GM18861 (cell line): ENCODE data around the gene RPS19BP1.
A peak's percentile ranks its signal among the peaks of the same experiment; 100 is the strongest.
"Not testable (repeated sequence)": the region's sequence is repeated elsewhere in the genome, so short reads cannot be mapped to it uniquely, and the experiment has no call there.

Experiments used
- ATAC-seq: cut with Tn5 transposase; IDR thresholded peaks from one replicate; pipeline ENCODE4 v1.9.1; 2021; ENCODE audit not compliant: unreplicated experiment

Gene RPS19BP1

DNA sequence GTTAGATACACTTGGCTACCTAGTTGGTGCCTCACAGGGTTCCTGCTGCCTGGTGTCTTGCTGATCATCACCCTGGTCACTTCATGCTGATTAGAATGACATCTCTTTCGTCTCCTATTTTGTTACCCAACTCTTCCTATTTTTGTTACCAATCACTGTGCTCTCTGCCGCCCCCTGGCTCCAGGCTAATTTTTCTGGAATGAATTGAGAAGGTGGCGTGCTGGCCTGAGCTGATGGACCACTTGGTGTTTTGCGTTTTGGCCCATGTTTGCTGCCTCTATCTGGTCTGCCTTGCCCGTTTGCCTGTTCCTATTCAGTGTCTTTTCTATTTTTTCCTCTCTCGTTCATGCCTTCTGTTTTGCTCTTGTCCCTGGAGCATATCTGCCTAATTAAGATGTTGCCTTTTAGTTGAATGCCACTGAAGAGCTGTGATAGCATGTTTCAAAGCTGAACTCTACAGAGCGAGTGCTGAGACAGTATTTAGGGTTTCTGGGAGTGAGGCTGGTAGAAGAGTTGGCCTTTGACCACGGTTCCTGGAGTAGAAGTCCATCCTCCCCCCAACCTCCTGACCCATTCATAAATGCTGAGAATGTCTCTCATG lies 18.1 kb downstream of the RPS19BP1 start:
- no peak for ATAC-seq

DNA sequence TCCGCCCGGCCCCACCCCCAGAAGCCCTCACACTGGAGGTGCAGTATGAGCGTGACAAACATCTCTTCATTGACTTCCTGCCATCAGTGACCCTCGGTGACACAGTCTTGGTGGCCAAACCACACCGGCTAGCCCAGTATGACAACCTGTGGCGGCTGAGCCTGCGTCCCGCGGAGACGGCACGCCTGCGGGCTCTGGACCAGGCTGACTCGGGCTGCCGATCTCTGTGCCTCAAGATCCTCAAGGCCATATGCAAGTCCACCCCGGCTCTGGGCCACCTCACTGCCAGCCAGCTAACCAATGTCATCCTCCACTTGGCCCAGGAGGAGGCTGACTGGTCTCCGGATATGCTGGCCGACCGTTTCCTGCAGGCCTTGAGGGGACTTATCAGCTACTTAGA lies 18.8 kb downstream of the RPS19BP1 start:
- ATAC-seq: no peak

DNA sequence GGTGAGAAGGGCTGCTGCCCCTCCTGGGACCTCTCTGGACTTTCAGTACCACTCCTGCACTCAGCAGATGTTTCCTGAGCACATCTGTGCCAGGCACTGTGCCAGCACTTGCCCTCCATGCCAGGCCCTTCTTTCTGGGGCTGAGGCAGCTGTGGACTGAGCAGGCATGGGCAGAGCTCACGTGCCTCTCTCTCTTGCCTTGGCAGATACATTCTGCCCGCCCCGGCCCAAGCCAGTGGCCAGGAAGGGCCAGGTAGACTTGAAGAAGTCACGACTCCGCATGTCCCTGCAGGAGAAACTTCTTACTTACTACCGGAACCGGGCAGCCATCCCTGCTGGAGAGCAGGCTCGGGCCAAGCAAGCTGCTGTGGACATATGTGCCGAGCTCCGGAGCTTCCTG lies 20.5 kb downstream of the RPS19BP1 start:
- no peak for ATAC-seq

DNA sequence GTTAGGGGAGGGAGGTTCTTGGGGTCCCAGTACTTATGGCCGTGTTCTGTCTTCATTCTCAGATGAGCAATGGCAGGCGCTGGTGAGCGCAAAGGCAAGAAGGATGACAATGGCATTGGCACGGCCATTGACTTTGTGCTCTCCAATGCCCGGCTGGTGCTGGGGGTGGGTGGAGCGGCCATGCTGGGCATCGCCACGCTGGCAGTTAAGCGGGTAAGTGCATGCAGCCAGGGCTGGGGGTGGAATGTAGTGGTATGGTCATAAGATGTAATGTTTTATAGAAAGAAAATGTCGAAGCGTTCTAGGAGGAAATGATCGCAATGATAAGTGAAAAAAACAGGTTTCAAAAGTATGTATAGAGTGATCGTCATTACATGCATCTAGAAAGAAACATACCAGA lies 21.3 kb downstream of the RPS19BP1 start:
- no peak for ATAC-seq

DNA sequence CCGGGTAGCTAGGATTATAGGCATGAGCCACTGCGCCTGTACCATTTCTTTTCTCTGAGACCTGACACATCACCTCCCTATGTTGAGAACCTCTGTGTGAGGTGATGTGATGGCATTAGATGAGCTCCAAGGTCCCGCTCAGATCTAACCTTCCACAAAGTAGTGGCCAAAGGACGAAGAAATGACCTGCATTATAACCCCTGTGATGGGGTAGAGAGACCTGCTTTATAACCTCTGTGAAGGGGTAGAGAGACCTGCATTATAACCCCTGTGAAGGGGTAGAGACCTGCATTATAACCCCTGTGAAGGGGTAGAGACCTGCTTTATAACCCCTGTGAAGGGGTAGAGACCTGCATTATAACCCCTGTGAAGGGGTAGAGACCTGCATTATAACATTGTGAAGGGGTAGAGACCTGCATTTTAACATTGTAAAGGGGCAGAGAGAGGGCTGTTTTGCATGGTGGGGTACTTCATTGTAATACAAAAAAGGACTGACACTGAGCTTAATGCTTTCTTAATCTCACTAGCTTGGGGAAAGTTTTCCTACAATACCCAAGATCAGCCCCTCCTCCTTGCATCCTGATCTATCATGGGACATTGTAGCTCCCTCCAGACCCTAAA lies 21.9 kb downstream of the RPS19BP1 start:
- no peak for ATAC-seq

DNA sequence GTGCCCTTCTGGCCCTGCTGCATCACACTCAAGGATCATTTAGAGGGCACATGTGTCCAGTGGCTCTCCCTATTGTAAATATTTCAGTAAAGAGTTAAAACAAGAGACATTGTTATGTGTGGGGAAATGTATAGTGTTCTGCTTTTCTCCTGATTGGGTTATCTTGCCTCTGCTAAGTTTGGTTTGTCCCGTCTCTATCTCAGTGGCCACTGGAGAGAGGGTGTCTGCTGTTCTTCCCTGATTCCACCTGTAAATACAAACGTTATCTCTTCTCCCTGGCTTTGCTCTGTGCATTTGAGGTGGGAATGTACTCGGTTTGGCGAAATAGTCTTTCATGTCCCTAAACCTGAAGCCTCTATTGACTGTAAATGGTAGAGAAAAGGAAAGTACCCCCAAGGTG lies 24.2 kb downstream of the RPS19BP1 start:
- no peak for ATAC-seq

DNA sequence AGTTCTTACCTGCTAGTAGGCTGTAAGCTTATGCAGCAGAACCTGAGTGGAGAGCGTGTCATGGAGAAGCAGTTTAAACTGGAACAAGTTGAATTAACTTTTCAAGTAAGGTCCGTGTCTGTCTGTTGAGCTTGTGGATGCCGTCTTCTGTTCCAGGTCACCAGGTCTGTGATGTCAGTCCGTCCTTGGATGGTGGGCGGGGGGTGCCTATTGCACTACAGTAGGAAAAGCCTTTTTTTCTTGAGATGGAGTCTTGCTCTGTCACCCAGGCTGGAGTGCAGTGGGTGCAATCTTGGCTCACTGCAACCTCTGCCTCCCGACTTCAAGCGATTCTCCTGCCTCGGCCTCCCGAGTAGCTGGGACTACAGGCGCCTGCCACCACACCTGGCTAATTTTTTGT lies 25.5 kb downstream of the RPS19BP1 start:
- ATAC-seq: not testable (repeated sequence)

DNA sequence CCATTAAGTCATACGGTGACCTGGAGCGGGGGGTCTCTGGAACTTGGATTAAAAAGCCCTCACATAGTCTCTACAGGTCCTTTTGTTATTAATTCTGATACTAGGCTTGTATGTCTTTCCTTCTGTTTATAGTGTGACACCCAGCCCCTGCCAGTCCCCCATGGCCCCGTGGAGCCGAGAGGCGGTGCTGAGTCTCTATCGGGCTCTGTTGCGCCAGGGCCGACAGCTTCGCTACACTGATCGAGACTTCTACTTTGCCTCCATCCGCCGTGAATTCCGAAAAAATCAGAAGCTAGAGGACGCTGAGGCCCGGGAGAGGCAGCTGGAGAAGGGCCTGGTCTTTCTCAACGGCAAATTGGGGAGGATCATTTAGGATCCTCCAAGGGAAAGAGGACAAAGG lies 28.5 kb downstream of the RPS19BP1 start:
- no peak for ATAC-seq

DNA sequence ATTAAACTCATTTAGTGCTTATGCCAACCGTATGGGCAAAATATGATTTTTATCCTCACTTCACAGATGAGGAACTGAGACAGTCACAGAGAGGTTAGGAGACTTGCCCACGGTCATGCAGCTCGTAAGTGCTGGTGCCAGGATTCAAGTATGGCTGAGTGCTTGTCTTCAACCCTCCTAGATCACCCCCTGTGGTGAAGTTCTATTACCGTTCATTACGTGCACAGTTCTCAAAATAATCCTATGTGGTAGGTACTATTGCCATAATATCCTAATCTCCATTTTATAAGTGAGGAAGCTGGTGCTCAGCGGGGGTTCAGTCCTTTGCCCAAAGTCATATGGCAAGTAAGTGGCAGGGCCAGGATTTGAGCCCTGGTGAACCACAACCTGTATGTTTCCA lies 28.9 kb downstream of the RPS19BP1 start:
- no peak for ATAC-seq

DNA sequence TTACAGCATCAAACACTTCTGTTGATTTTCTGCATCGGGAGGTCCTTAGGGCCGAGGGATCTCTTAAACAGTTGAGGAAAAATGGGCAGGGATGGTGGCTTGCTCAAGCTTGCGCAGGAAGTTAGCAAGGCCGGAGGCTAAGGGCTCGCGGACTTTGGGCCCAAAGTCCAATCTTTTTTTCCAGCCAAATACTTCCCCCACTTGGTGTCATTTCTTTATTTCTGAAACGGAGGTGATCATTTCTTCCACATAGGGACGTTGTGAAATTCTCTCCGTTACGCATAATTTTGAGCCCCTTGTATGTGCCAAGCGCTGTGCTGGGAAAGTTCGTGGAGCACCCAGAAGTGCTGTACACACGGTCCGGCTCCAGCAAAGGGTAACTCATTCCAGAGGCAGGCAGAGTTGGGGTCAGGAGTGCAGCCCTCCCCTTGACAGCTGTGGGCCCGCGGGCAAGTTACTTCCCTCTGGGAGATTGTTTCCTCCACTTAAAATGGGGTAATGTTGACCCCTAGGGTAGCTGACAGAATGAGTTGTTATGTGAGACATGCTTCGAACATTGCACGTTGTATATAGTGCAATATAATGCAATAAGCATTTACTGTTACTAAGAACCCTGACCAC lies 29.6 kb downstream of the RPS19BP1 start:
- ATAC-seq: peak; percentile 7

DNA sequence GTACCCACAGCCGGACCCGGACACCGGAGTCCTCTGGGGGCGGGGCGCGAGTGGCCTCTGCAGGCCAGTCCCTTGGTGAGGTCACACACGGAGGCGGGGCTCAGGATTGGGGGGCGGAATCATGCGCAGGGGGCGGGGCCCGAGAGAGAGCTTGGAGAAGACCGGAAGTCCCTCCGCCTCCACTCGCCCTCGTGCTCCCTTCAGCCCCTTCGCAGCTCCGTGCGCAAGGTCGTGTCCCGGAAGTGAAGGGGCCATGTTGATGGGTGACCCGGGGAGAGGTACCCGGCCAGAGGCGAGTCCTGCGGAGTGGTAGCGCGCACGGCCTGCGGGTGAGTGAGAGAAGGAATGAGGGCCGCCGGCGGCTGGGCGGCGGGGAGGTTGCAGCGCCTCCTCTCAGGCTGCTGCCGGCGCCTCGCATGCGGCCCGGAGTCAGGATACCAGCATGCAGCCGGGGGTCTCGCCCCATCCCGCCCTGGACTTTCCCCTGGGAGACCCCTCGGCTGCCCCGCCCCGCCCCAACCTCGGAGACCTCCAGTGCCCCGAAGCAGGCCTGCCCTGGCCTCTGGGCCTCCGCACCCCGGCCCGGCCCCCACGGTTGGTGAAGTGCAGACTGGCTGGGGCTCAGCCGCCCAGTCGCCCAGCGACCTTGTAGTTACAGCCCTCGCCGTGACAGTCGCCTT lies 30.3 kb downstream of the RPS19BP1 start, which contains the start of gene MIEF1:
Gene MIEF1 (plus strand): TSS at position 182 of the 680 bp plus-strand sequence. CDS start 9,005 bp downstream, outside the sequence.
- peak; percentile 73 for ATAC-seq

DNA sequence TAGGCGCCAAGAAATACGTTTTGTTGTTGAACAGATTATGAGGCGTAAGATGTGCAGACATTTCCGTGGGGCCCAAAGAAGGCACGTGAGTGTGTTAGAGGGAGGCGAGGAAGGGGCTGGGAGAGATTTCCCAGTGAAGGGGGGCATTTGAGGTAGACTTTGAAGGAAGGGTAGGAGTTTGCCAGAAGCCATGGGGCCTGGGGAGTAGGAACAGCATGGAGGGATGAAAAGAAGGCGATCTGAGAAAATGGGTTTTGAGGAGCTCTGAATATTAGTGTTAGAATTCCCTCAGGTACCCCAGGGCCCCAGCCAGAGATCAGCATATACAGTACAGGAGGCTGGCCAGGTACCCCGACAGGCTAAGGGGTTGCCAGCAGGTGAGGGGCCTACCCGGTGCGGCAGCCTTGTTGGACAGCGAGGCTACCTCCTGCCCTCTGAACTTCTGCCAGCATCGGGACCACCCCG lies 30.9 kb downstream of the RPS19BP1 start:
- ATAC-seq: no peak

DNA sequence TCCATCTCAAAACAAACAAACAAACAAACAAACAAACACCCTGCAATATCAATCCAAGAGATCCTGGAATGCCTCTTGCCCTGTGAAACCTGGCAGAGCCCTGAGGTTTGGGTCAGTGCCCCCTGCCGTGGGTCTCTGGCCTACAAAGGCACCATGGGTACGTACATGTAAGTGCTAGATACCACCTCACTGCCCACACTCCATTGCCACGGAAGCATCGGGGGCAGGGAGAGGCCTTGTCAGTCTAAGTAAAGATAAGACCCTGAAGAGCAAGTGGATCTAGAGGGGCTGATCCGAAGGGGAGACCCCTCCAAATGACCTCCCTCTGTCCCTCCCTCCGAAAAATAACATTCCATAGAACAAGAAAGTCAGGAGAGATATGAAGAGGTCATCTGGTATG lies 32.4 kb downstream of the RPS19BP1 start:
- ATAC-seq: no peak

DNA sequence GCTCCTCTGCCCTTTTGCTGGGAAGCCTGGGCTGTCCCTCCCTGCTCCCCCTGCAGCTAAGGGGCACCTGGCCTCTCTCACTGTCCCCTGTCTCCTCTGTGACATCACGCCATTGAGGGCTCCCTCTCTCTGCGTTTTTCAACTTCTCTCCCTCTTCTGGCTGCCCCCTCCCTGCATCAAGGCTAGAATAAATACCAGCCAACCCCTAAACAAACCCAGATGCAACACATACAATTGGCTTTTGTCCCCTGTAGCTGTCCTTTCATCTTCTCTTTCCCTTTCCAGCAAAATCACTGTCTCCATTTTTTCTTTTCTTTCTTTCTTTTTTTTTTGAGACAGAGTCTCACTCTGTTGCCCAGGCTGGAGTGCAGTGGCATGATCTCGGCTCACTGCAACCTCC lies 33.7 kb downstream of the RPS19BP1 start:
- no peak for ATAC-seq

DNA sequence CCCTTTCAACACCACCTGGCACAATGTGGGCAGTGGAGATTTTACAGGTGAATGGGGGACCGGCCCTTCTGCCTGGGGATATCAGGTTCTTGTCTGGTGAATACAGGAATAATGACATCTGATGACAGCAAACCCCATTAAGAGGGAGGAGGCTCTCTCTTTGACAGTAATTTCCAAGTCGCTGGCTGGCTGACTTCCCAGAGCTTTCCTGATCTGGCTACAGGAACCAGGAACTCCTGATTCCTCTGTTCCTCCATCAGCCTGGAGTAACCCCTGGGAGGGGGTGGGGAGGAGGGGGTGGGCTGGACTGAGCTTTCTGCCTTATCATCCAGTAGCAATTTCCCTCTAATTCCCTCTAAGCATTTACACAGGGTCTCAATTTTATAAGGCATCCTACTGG lies 34.2 kb downstream of the RPS19BP1 start:
- ATAC-seq: no peak

DNA sequence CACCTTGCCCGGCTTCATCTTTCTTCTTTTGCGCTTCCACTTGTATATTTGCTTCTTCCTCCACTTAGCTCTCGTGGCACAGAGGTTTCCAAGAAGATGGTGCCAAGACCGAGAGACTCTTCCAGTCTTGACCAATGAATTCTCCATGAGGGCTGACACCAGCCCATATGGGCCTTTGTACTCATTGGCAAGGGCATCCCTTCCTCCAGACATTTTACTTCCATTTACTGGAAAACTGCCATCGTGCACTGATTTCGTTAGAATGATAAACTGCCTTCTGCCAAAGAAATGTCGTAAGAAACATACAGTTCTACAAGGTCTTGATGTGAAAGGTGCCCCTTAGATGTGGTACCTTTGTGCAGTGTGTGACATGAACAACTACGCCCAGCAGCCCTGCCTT lies 35.1 kb downstream of the RPS19BP1 start:
- no peak for ATAC-seq

DNA sequence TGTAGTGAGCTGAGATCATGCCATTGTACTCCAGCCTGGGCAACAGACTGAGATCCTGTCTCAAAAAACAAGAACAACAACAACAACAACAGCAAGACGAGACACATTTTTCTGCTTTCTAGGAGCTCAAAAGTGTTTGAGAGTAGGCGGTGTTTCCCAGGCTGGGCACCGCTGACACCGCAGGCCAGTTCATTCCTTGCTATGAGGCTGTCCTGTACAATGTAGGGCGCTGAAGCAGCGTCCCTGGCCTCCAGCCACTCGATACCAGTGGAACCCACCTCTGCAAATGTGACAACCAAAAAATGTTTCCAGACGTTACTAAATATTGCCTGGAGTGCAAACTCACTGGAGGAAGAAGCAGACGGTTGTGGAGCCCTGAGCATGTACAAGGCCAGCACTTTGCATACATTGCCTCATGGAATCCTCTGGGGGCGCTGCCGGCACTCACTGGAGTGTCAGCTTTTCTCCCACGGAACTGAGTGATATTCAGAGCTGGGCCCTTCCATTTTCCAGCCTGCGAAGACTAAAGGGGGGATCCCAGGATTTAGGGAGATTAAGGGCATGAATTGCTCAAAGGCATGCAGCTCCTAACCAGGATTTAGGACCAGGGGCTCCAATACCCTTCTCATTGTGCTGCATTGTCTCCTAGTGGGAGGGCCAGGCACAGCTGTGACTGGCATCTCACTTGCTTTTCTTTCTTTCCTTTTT lies 36.3 kb downstream of the RPS19BP1 start:
- ATAC-seq: no peak

DNA sequence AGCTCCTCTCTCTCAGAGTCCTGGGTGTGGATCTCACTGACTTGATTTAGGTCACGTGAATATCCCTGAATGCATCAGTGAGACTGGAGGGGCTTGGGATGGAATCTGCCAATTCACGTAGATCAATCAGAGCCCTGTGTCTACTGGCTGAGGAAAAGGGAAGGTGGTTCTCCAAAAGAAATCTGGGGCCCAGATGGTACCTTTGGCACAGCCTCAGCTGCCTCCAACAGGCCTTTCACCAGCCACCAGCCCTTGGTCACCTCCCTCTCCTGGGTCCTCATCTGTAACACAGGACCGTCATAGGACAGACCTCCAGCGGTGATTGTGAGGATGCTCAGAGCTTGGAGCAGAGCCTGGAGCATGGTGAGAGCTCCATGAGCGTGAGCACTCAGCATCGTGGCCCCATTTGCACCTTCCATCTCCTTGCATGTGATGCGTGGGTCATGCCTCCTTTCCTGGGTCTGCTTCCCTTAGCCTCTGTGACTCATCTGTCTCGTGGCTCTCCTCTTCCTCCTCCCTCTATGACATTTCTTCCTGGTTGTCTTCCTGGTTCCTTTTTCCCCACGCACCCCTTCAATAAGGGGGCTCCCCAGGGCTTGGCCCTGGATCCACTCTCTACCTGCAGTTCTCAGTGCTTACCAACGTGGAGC lies 38.0 kb downstream of the RPS19BP1 start:
- ATAC-seq: no peak

DNA sequence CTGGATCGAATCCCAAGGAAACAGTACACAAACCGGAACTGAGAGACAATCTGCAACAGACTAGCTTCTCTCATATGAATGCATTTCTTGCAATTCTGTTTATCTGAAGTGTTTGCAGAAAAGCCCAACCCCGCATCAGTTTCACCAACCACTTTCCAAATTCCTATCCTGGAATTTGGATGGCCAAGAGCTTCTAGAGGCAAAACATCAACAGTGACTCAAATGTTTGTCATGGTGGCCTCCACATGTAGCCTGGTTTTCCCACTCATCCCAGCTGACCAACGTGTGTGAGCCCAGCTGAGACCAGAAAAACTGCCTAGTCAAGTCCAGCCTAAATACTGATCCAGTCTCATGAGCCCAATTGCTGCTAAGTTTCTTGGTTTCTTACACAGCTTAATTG lies 38.8 kb downstream of the RPS19BP1 start:
- no peak for ATAC-seq

DNA sequence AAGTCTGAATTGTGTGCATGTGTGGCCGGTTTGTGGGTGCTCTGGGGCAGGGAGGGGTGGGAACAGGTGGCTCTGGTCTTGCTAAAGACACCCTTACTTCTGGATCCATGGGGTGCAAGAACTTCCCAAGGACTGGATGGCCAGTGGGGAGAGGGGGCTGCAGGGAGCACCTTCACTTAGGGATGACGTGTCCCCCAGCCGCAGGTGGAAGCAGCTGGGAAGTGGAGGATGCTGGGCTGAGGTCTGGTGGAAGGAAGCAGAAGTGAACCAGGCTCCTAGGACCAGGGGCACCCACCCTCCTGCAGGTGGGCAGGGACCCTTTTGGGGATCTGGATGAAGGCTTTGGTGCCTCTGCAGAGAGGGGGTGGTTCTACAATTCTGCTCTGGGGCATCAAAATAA lies 40.4 kb downstream of the RPS19BP1 start:
- ATAC-seq: no peak

DNA sequence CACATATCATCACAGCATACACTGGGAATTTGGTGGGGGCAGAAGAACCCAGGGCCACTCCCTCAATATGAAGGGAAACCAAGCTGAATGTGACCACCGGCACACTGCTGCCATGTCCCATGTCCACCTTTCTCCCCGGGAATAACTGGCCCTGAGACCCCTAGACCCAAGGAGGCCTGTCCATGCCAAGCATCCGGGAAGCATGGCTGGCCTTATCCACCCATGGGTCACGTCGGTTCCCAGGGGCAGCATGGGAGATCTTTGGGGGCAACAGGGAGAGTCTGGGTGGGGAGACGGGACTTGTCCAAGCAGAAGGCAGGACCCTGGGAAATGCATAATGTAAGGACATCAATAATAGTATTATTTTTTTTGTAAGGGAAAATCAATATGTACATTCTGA lies 40.9 kb downstream of the RPS19BP1 start:
- ATAC-seq: no peak
